Uterus (tissue), 2 donors: ENCODE results near the gene STAM2.

Source experiments
- CTCF ChIP-seq, 4 experiments: fragments of 200-600 bp in 2 of 4; fragments of 450-650 bp in 2 of 4; sonication (generic) in 2 of 4; IDR thresholded peaks; one replicate each; pipeline ENCODE4 v1.5.1; 2016 to 2019; ENCODE audit warnings: antibody characterized with exemption in 4 of 4, mild to moderate bottlenecking in 2 of 4, moderate library complexity in 1 of 4
- POLR2A ChIP-seq, 2 donors: fragments of 450-650 bp; IDR thresholded peaks; one replicate each; pipeline ENCODE4 v1.6.1; 2016; ENCODE audit warnings: antibody characterized with exemption in 2 of 2, mild to moderate bottlenecking in 1 of 2, moderate library complexity in 1 of 2

GRCh38 chr2:152106464-152106863 lies 69.1 kb downstream of the STAM2 start:
- TF ChIP-seq POLR2A (IDR thresholded peaks at IDR 0.05) (no peak), CTCF (IDR thresholded peaks at IDR 0.05) (no peak)
